IMR-90 (cell line): Measurements from ENCODE around the gene PNPLA1. TPM values are rescaled to one million over a fixed set of nuclear protein-coding genes. Genes with fewer than 3 reads are reported as not detected.
A peak's percentile ranks its signal among the peaks of the same experiment; 100 is the strongest.

Experiments
- ATAC-seq: fragments of 200-7000 bp; cut with Tn5 transposase; 2 replicates; pipeline ENCODE4 v1.9.1; 2020; ENCODE audit warnings: low read depth, mild to moderate bottlenecking, moderate library complexity
- BruUV-seq: library from RNA; stranded (reverse); fragments of 400-500 nt; replicated peaks from 2 replicates; lab custom pipeline; 2021; lab: Mats Ljungman, UMichigan
- CTCF ChIA-PET: fragments of 300-600 bp; formaldehyde crosslinking; extraction: SDS; loops from one replicate; lab custom pipeline; 2021; ENCODE audit warnings: antibody characterized with exemption; lab: Yijun Ruan, JAX
- POLR2A ChIA-PET: fragments of 300-600 bp; sonication (Branson Sonifier 250); formaldehyde crosslinking; loops from one replicate; lab custom pipeline; 2022; ENCODE audit warnings: antibody characterized with exemption; ENCODE audit not compliant: unreplicated experiment; lab: Charles Lee
- DNase-seq: peaks from one replicate; pipeline ENCODE4 v3.0.0; 2013
- H2AFZ ChIP-seq: replicated peaks from 2 replicates; pipeline ENCODE3; 2013; ENCODE audit warnings: low read length, mild to moderate bottlenecking; ENCODE audit not compliant: poor library complexity
- H2AK5ac ChIP-seq: 2 replicates; pipeline ENCODE4 v1.6.1; 2013; ENCODE audit warnings: low read depth, low read length, inconsistent platforms
- H2AK9ac ChIP-seq: replicated peaks from 2 replicates; pipeline ENCODE3; 2013; ENCODE audit warnings: mild to moderate bottlenecking, low read depth, low read length, moderate library complexity; ENCODE audit not compliant: poor library complexity
- H2BK120ac ChIP-seq: 2 replicates; pipeline ENCODE4 v1.6.1; 2013; ENCODE audit warnings: low read depth, low read length, inconsistent platforms
- H2BK15ac ChIP-seq: 3 replicates; pipeline ENCODE4 v1.6.1; 2013; ENCODE audit warnings: low read depth, low read length, inconsistent platforms
- H2BK20ac ChIP-seq: 2 replicates; pipeline ENCODE4 v1.6.1; 2013; ENCODE audit warnings: low read depth, mild to moderate bottlenecking, inconsistent platforms, low read length, moderate library complexity
- H2BK5ac ChIP-seq: 2 replicates; pipeline ENCODE4 v1.6.1; 2013; ENCODE audit warnings: mild to moderate bottlenecking, low read depth, low read length, inconsistent platforms; ENCODE audit not compliant: poor library complexity, severe bottlenecking
- H3K14ac ChIP-seq: replicated peaks from 2 replicates; pipeline ENCODE4 v1.6.1; 2013; ENCODE audit warnings: low read depth, low read length, inconsistent platforms
- H3K18ac ChIP-seq: 2 replicates; pipeline ENCODE4 v1.6.1; 2013; ENCODE audit warnings: low read depth, low read length, control low read depth
- H3K23ac ChIP-seq: 2 replicates; pipeline ENCODE4 v1.6.1; 2013; ENCODE audit warnings: low read depth, low read length, inconsistent platforms
- H3K27ac ChIP-seq: 2 replicates; pipeline ENCODE4 v1.5.1; 2013; ENCODE audit warnings: mild to moderate bottlenecking, control low read depth, low read length; ENCODE audit not compliant: insufficient read depth
- H3K27me3 ChIP-seq: 2 replicates; pipeline ENCODE4 v1.6.1; 2013; ENCODE audit warnings: low read length; ENCODE audit not compliant: control insufficient read depth, insufficient read depth
- H3K36me3 ChIP-seq: 2 replicates; pipeline ENCODE4 v1.6.1; 2013; ENCODE audit warnings: low read length, mixed read lengths; ENCODE audit not compliant: control insufficient read depth, insufficient read depth
- H3K4ac ChIP-seq: 2 replicates; pipeline ENCODE4 v1.6.1; 2013; ENCODE audit warnings: low read depth, low read length, inconsistent platforms
- H3K4me1 ChIP-seq: 2 replicates; pipeline ENCODE4 v1.6.1; 2013; ENCODE audit warnings: low read length, mixed read lengths; ENCODE audit not compliant: control insufficient read depth, insufficient read depth
- H3K4me2 ChIP-seq: 2 replicates; pipeline ENCODE4 v1.6.1; 2013; ENCODE audit warnings: low read depth, mild to moderate bottlenecking, control low read depth, low read length, moderate library complexity
- H3K4me3 ChIP-seq: 2 replicates; pipeline ENCODE4 v1.5.1; 2013; ENCODE audit warnings: low read depth, mild to moderate bottlenecking, control low read depth, low read length, moderate library complexity; ENCODE audit not compliant: insufficient read depth
- H3K56ac ChIP-seq: 2 replicates; pipeline ENCODE4 v1.6.1; 2013; ENCODE audit warnings: low read length, inconsistent platforms; ENCODE audit not compliant: insufficient read depth; ENCODE audit errors: extremely low read depth
- H3K79me1 ChIP-seq, 2 experiments: 2 replicates each; pipeline ENCODE4 v1.6.1; 2013; ENCODE audit warnings: low read length in 2 of 2, inconsistent platforms in 1 of 2, low read depth in 1 of 2
- H3K9ac ChIP-seq: 2 replicates; pipeline ENCODE4 v1.6.1; 2013; ENCODE audit warnings: low read depth, low read length, control low read depth
- H3K9me1 ChIP-seq: 2 replicates; pipeline ENCODE4 v1.6.1; 2013; ENCODE audit warnings: low read length, inconsistent platforms; ENCODE audit not compliant: insufficient read depth
- H3K9me3 ChIP-seq: 2 replicates; pipeline ENCODE4 v1.6.1; 2013; ENCODE audit warnings: low read length; ENCODE audit not compliant: control insufficient read depth, insufficient read depth
- H4K20me1 ChIP-seq: 2 replicates; pipeline ENCODE4 v1.6.1; 2013; ENCODE audit warnings: low read length, inconsistent platforms; ENCODE audit not compliant: insufficient read depth
- H4K5ac ChIP-seq: 2 replicates; pipeline ENCODE4 v1.6.1; 2013; ENCODE audit warnings: mild to moderate bottlenecking, low read depth, low read length, control low read depth
- H4K8ac ChIP-seq, 2 experiments: 2 replicates each; pipeline ENCODE4 v1.6.1; 2013; ENCODE audit warnings: low read depth in 2 of 2, low read length in 2 of 2, control low read depth in 1 of 2, inconsistent platforms in 1 of 2
- H4K91ac ChIP-seq: 2 replicates; pipeline ENCODE4 v1.6.1; 2013; ENCODE audit warnings: low read depth, low read length, inconsistent platforms; ENCODE audit not compliant: insufficient read depth
- CHD1 ChIP-seq: IDR thresholded peaks from 2 replicates; pipeline ENCODE4 v1.6.1; 2012; ENCODE audit warnings: low read depth, low read length, improper control_type of control experiment
- FOS ChIP-seq: fragments of 150-350 bp; IDR thresholded peaks from 2 replicates; pipeline ENCODE4 v1.6.1; 2016; ENCODE audit warnings: low read depth, low read length
- MAZ ChIP-seq: IDR thresholded peaks from 2 replicates; pipeline ENCODE4 v1.6.1; 2012; ENCODE audit warnings: low read depth, mild to moderate bottlenecking, low read length, improper control_type of control experiment, moderate library complexity, borderline replicate concordance
- RAD21 ChIP-seq: IDR thresholded peaks from 2 replicates; pipeline ENCODE4 v1.6.1; 2012; ENCODE audit warnings: low read length, improper control_type of control experiment
- RCOR1 ChIP-seq: IDR thresholded peaks from 2 replicates; pipeline ENCODE4 v1.6.1; 2012; ENCODE audit warnings: mild to moderate bottlenecking, low read length, improper control_type of control experiment; ENCODE audit not compliant: insufficient replicate concordance
- RFX5 ChIP-seq: IDR thresholded peaks from 2 replicates; pipeline ENCODE4 v1.8.0; 2012; ENCODE audit warnings: low read depth, mild to moderate bottlenecking, low read length, moderate library complexity
- USF2 ChIP-seq: fragments of 150-350 bp; IDR thresholded peaks from 2 replicates; pipeline ENCODE4 v1.6.1; 2017; ENCODE audit warnings: mild to moderate bottlenecking, antibody characterized with exemption, low read length, low read depth
- WGBS, 2 experiments: methylation state at CpG; one replicate each; pipeline versions ENCODE4 v1.1.5 to v1.1.7; 2013; ENCODE audit warnings: missing lambda C conversion rate in 2 of 2; ENCODE audit not compliant: insufficient read length in 1 of 2; ENCODE audit errors: extremely low coverage in 2 of 2; 5-methylcytosine and 5-hydroxymethylcytosine counted together
- dilution Hi-C: fragments of 300-500 bp; cut with HindIII; formaldehyde crosslinking; loops from one replicate; pipeline ENCODE4 v1.14.3; 2018; ENCODE audit warnings: low sequenced_read_pairs; ENCODE audit not compliant: unreplicated experiment
- in situ Hi-C: fragments of 300-500 bp; cut with MboI; formaldehyde crosslinking; loops from 3 replicates; pipeline ENCODE4 v1.14.3; 2019; ENCODE audit warnings: low sequenced_read_pairs, inconsistent platforms, mixed read lengths
- intact Hi-C: fragments of 100-400 bp; cut with micrococcal nuclease; formaldehyde crosslinking; loops from 2 replicates; pipeline ENCODE4 v1.10.0; 2022
- polyA plus RNA-seq, 3 experiments: library from polyadenylated mRNA; depleted of rRNA; stranded (reverse); fragments of >200 nt; gene quantifications; 2 replicates each; pipeline ENCODE4 v1.2.3, GENCODE V29; 2012; ENCODE audit warnings: low replicate concordance in 1 of 3
- total RNA-seq: library from RNA; depleted of rRNA; stranded (reverse); fragments of >200 nt; gene quantifications from 2 replicates; pipeline ENCODE4 v1.2.3, GENCODE V29; 2012

Gene PNPLA1
- total and polyA plus RNA-seq, 2 of the 4 experiments (the other 2 are of a cell fraction) = not detected

- Histone ChIP-seq H2BK15ac (no peak overlapping the region), H3K4me1 (peaks cover 14% of the 10 kb centered on the region), H4K8ac (peak overlapping the region in 1 of 2 experiments; percentile 47; a peak in 2 of 4 replicates), H3K23ac (no peak overlapping the region), H3K27ac (no peak overlapping the region), H3K9ac (no peak overlapping the region), H4K91ac (0 out of 2 replicates have a peak overlapping the region, but pooled peaks have one; percentile 14), H3K36me3 (no peaks in the 10 kb centered on the region), H3K9me3 (no peaks in the 10 kb centered on the region), H3K9me1 (peaks cover 16% of the 10 kb centered on the region), H3K18ac (no peak overlapping the region), H3K56ac (no peak overlapping the region), H2BK20ac (peak overlapping the region; percentile 54; the same call in 1 of the 2 replicates), H3K4me2 (no peak overlapping the region), H3K14ac (peak overlapping the region; percentile 52; the same call in 1 of the 2 replicates), H3K4ac (peak overlapping the region; percentile 57; the same call in 1 of the 2 replicates), H2AK5ac (peak overlapping the region; percentile 43; the same call in 1 of the 2 replicates), H2BK120ac (peak overlapping the region; percentile 76; the same call in 1 of the 2 replicates), H2AFZ (peak overlapping the region; percentile 62), H4K20me1 (no peaks in the 10 kb centered on the region), H3K79me1 (no peaks in the 10 kb centered on the region), H2BK5ac (no peak overlapping the region), H2AK9ac (peak overlapping the region; percentile 34), H3K4me3 (no peak overlapping the region), H3K27me3 (no peaks in the 10 kb centered on the region), H4K5ac (no peak overlapping the region)
- ATAC-seq = no peak
- ChIA-PET CTCF (no interaction called here), POLR2A (no interaction called here)
- BruUV-seq = no TSS peak
- dilution Hi-C loops = no loop called here
- TF ChIP-seq CHD1 (no peak), RCOR1 (no peak), FOS (no peak), MAZ (no peak), RAD21 (no peak), USF2 (no peak), RFX5 (no peak)
- DNase-seq = no peak
- intact Hi-C loops = no loop called here
- no CpG with 5 or more reads among the region's 8 CpGs for WGBS, 2 experiments
- in situ Hi-C loops = no loop called here
Measured at GRCh38 chr6:36245572-36246061, 24.2 kb upstream of the PNPLA1 start.
